ENCODE results near the gene NEBL. TPM values are rescaled to one million over a fixed set of nuclear protein-coding genes. Genes with fewer than 3 reads are reported as not detected.

NEBL gene
- total RNA-seq, 2 donors from 2014 or later, result 14.1 to 26.6 TPM

- Histone ChIP-seq H3K27ac (no peak overlapping the region), H3K36me3 (no peaks in the 10 kb centered on the region), H3K4me1 (no peaks in the 10 kb centered on the region), H3K4me3 (no peak overlapping the region), H3K9me3 (no peaks in the 10 kb centered on the region), H3K9ac (ENCODE audit: low read depth in 2 of 2, low read length in 2 of 2) (no peak overlapping the region), H3K27me3 (no peaks in the 10 kb centered on the region)
- TF ChIP-seq CTCF (IDR thresholded peaks at IDR 0.05), result no peak
- no peak for DNase-seq
- intact Hi-C loops (cut with DNase I), result no loop called here
Observed at GRCh38 chr10:20778008-20778757, 118.9 kb downstream of the NEBL start.

- TF ChIP-seq CTCF (IDR thresholded peaks at IDR 0.05), result no peak
- Histone ChIP-seq H3K27me3 (no peaks in the 10 kb centered on the region), H3K36me3 (no peaks in the 10 kb centered on the region), H3K4me3 (no peak overlapping the region), H3K9ac (ENCODE audit: low read depth in 2 of 2, low read length in 2 of 2) (no peak overlapping the region), H3K27ac (no peak overlapping the region), H3K4me1 (no peaks in the 10 kb centered on the region), H3K9me3 (no peaks in the 10 kb centered on the region)
- intact Hi-C loops (cut with DNase I), result no loop called here
- no peak for DNase-seq
Observed at GRCh38 chr10:20776384-20777118, 120.6 kb downstream of the NEBL start.

- Histone ChIP-seq H3K9me3 (no peaks in the 10 kb centered on the region), H3K27me3 (no peaks in the 10 kb centered on the region), H3K27ac (no peak overlapping the region), H3K4me1 (no peaks in the 10 kb centered on the region), H3K4me3 (no peak overlapping the region), H3K9ac (ENCODE audit: low read depth in 2 of 2, low read length in 2 of 2) (no peak overlapping the region), H3K36me3 (no peaks in the 10 kb centered on the region)
- intact Hi-C loops (cut with DNase I), result no loop called here
- TF ChIP-seq CTCF (IDR thresholded peaks at IDR 0.05), result no peak
- DNase-seq, result no peak
Observed at GRCh38 chr10:20771051-20771450, 126.1 kb downstream of the NEBL start.

GRCh38 chr10:20769481-20769880, 127.6 kb downstream of the NEBL start:
- no peak for DNase-seq
- TF ChIP-seq CTCF (IDR thresholded peaks at IDR 0.05), result no peak
- Histone ChIP-seq H3K9ac (ENCODE audit: low read depth in 2 of 2, low read length in 2 of 2) (no peak overlapping the region), H3K4me1 (no peaks in the 10 kb centered on the region), H3K9me3 (no peaks in the 10 kb centered on the region), H3K27ac (no peak overlapping the region), H3K4me3 (no peak overlapping the region), H3K36me3 (no peaks in the 10 kb centered on the region), H3K27me3 (no peaks in the 10 kb centered on the region)
- intact Hi-C loops (cut with DNase I), result loop anchor here (5.0 to 10.0 kb wide), 2 partner anchors 955 to 1357 kb away; partner anchors contain the start of gene PLXDC2

- peak; percentile 28 for TF ChIP-seq CTCF (IDR thresholded peaks at IDR 0.05)
- H3K27me3 ChIP-seq, result no peaks in the 10 kb centered on the region
- H3K4me1 ChIP-seq, result no peaks in the 10 kb centered on the region
- no peak for DNase-seq
- no peaks in the 10 kb centered on the region for H3K9me3 ChIP-seq
- H3K27ac ChIP-seq, result no peak overlapping the region
- H3K4me3 ChIP-seq, result no peak overlapping the region
- no peaks in the 10 kb centered on the region for H3K36me3 ChIP-seq
- no peak overlapping the region for H3K9ac ChIP-seq (ENCODE audit: low read depth in 2 of 2, low read length in 2 of 2)
- intact Hi-C loops (cut with DNase I), result loop anchor here (5.0 to 10.0 kb wide), 2 partner anchors 954 to 1357 kb away; partner anchors contain the start of gene PLXDC2
Observed at GRCh38 chr10:20768843-20769242, 128.3 kb downstream of the NEBL start.

All from colonic mucosa (tissue), 4 donors.